CD4-positive, alpha-beta T cell treated with Interleukin-17A for 4 hours (primary cell): ENCODE results near the gene HOXD13.

ENCODE experiments used
- DNase-seq: peaks from one replicate; pipeline ENCODE4 v3.0.0-alpha.2; 2020; ENCODE audit warnings: mixed read lengths

Gene HOXD13

GRCh38 chr2:176095421-176095820 lies 2.9 kb downstream of the HOXD13 start:
- DNase-seq = no peak

GRCh38 chr2:176096243-176096985 lies 3.9 kb downstream of the HOXD13 start:
- no peak for DNase-seq

DNA sequence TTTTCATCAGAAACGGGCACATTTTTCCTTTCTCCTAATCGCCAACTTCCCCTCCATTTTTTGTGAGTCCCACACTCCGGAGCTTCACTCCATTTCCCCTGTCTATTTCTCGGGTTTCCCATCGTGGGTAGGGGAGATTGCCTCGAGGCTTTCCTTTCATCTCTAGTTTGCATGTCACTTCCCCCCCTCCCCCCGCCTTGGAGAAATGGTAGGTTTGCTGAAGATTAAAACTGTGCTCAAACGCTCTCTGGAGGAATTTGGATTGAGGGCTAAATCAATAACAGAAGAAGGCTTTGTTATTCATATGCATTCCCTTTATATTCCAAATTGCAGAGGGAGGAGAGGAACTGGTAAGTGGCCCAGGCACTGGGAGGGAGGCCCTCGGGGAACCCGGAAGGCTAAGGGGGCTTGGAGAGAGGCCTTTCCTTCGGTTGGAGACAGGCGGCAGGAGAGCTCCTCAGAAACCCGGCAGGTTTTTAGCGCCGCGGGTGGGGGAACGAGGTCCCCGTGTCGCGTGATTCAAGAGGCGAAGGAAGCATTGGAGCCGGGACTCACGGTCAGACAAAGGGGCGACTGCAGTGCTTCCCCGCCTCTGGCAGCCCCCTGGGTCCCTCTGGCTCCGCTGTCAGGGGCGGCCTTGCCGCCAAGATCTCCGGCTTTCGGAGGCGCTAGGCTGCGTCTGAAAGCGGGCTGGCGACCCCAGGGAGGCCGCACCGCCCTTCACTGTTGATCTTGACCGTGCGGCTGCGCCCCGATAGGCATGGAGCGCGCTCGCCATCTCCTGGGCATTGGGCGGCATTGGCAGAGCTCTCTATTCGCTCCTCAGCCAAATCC lies 4.7 kb downstream of the HOXD13 start:
- peak; percentile 66 for DNase-seq

GRCh38 chr2:176097820-176098365 lies 5.4 kb downstream of the HOXD13 start:
- DNase-seq = no peak

- DNase-seq = no peak
These were observed 6.0 kb downstream of the HOXD13 start for GRCh38 chr2:176098366-176099158.

GRCh38 chr2:176099159-176099727 lies 6.7 kb downstream of the HOXD13 start:
- DNase-seq = no peak

GRCh38 chr2:176099728-176100546 lies 7.4 kb downstream of the HOXD13 start, which contains the start of gene HOXD12:
TSS of gene HOXD12 (plus strand) at chr2:176099795. CDS start at chr2:176099802, 7 bp downstream.
- no peak for DNase-seq

GRCh38 chr2:176100547-176101140 lies 8.1 kb downstream of the HOXD13 start:
- no peak for DNase-seq

DNA sequence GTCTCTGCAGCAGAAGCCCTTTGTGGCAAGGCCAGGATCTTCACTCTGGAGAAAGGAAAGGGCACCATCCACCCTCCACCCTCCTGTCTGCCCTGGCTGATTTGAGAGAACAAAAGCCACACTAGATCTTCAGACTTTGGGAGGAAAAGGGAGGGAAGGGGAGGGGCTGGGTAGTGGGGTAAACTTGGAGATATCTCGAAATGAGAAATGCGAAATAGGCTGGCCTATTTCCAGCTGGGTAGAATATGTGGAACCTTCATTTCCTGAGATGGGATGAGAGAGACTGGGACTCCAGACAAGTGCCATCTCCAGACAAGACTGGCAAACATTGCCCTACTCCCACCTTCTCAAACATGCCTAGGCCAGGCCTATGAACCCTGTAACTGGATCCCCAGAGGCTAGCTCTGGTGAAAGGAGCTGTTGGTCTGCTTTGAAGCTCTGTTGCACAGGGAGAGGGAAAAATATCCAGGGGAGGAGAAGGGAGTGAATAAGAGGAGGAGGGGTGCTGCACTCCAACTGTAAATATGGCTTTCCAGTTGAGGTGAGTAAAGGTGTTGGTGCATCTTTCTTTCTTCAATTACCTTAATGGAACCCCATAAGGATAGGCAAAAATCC lies 8.8 kb downstream of the HOXD13 start:
- DNase-seq = no peak

- no peak for DNase-seq
These were observed 9.3 kb downstream of the HOXD13 start for GRCh38 chr2:176101842-176102241.

DNA sequence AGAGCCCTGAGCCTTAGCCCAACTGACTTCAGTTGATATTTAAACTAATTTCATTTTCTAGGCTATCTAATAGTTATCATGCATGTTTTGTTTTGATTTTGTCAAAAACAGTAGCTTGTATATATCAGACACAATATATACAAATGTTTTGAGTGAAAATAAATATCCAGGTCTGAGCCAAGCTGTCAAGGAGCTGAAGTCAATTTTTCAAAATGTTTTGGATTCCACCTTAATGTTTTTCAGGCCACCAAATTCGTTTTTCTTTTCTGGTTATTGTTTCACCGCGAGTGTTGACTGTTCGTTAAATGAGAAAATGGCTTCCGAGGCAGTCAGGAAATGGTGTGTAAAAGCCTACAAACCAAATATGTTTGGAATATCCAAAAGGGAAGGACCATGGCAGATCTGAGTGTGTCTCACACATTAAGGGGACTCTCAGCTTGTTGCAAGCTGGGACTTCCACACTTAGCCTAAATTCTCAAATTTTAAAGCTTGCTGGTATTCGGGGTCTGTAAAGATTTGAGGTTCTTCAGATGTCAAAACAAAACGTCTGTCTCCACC lies 9.9 kb downstream of the HOXD13 start:
- no peak for DNase-seq

- no peak for DNase-seq
These were observed 10.7 kb downstream of the HOXD13 start for GRCh38 chr2:176103194-176103593.

DNA sequence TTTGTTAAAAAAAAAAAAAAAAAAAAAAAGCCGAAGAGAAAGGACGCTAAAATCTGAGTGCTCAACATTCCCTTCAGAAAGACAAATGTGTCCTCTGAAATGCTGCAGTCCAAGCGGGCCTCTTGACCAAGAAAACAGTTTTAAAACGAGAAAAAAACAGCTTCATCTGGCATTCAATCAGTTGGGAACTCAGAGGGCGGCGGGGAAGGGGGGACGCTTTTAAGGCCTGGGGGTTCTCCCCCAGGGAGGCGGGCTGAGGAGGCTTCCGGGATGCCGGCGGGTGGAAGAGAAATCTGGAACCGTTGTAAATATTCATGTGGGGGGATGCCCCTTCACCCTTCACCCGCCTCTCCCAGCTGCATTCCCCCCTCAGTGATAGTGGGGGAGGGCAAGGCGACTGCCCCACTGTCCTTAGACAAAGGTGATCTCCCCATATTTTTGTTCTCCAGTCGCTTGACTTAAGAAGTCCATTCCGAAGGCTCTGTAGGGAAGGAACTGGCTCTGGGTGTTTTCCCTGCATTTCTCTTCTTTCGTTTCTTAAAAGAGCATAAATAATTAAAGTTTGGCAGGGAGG lies 11.3 kb downstream of the HOXD13 start:
- DNase-seq = no peak

- DNase-seq = no peak
These were observed 12.0 kb downstream of the HOXD13 start for GRCh38 chr2:176104316-176105077.

DNA sequence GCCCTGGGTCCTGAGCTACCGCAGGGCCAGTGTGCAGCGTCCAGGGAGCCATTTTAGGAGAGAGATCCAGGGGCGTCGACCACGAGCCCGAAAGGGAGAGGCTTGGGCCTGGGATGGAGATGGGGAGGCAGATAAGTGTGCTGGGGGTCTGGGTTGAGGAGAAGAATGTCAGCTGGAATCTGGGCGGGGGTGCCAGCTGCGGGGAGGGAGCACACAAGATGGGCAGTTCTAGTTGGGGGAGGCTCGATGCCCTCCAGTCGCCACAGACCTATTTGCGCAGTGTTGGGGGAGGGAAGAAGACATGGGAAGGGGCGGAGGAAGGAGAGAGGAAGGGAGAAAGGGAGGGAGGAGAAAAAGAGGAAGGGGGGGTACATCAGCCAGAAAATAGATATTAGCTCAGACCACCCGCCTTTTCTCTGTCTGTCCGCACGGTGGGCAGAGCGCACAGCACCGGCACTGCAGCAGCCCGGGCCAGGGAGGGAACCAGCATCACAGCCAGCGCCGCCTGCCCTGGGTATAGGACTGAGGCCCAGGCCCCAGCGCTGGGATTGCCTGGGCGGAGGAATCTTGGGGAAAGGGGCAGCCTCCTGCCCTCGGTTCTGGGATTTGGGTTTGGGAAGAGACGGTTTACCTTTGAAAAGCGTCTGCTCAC lies 12.7 kb downstream of the HOXD13 start:
- DNase-seq = no peak

GRCh38 chr2:176105730-176106580 lies 13.4 kb downstream of the HOXD13 start:
- no peak for DNase-seq
